Fibroblast of lung (primary cell): ENCODE measurements around the gene SLC4A2. TPM values are rescaled to one million over a fixed set of nuclear protein-coding genes. Genes with fewer than 3 reads are reported as not detected.
A peak's percentile ranks its signal among the peaks of the same experiment; 100 is the strongest.

Source experiments
- DNase-seq, 2 donors: peaks; one replicate each; pipeline versions ENCODE4 v3.0.0 to v3.0.0-alpha.2; 2010; ENCODE audit warnings: low read depth in 2 of 2
- H2AFZ ChIP-seq: 2 replicates; pipeline ENCODE4 v1.5.1; 2012; ENCODE audit warnings: low read length, control low read depth, inconsistent platforms
- H3K27ac ChIP-seq: 2 replicates; pipeline ENCODE4 v1.5.1; 2011; ENCODE audit warnings: low read length, control low read depth; ENCODE audit not compliant: insufficient read depth
- H3K27me3 ChIP-seq: 2 replicates; pipeline ENCODE4 v1.5.1; 2011; ENCODE audit warnings: mild to moderate bottlenecking, low read length; ENCODE audit not compliant: control insufficient read depth, insufficient read depth
- H3K36me3 ChIP-seq: 2 replicates; pipeline ENCODE4 v1.5.1; 2011; ENCODE audit warnings: low read length; ENCODE audit not compliant: control insufficient read depth, insufficient read depth
- H3K4me1 ChIP-seq: 2 replicates; pipeline ENCODE4 v1.5.1; 2011; ENCODE audit warnings: low read length; ENCODE audit not compliant: control insufficient read depth, insufficient read depth; ENCODE audit errors: extremely low read depth
- H3K4me2 ChIP-seq: 2 replicates; pipeline ENCODE4 v1.5.1; 2011; ENCODE audit warnings: low read length, control low read depth; ENCODE audit not compliant: insufficient read depth; ENCODE audit errors: extremely low read depth
- H3K4me3 ChIP-seq, 4 experiments: fragments of 200-600 bp in 1 of 4; sonication (generic) in 1 of 4; replicated peaks in 1 of 4; 2 replicates each; pipeline ENCODE4 v1.5.1; 2011 to 2016; ENCODE audit warnings: low read length in 4 of 4, low read depth in 3 of 4, mild to moderate bottlenecking in 3 of 4, control low read depth in 2 of 4, inconsistent platforms in 1 of 4, mixed read lengths in 1 of 4; ENCODE audit not compliant: insufficient read depth in 1 of 4; ENCODE audit errors: control extremely low read depth in 1 of 4
- H3K79me2 ChIP-seq: 2 replicates; pipeline ENCODE4 v1.5.1; 2012; ENCODE audit warnings: mild to moderate bottlenecking, low read length, inconsistent platforms; ENCODE audit not compliant: control insufficient read depth, insufficient read depth
- H3K9ac ChIP-seq: 2 replicates; pipeline ENCODE4 v1.5.1; 2011; ENCODE audit warnings: mild to moderate bottlenecking, low read length, control low read depth; ENCODE audit not compliant: insufficient read depth
- H3K9me3 ChIP-seq: 2 replicates; pipeline ENCODE4 v1.5.1; 2012; ENCODE audit warnings: low read depth, low read length; ENCODE audit not compliant: control insufficient read depth, insufficient read depth
- H4K20me1 ChIP-seq: 2 replicates; pipeline ENCODE4 v1.5.1; 2011; ENCODE audit warnings: low read length; ENCODE audit not compliant: control insufficient read depth, insufficient read depth; ENCODE audit errors: extremely low read depth
- CTCF ChIP-seq, 2 donors: IDR thresholded peaks in 1 of 2; conservative IDR thresholded peaks in 1 of 2; 1 replicate in 1 of 2; 2 replicates in 1 of 2; pipeline ENCODE4 v1.5.1; 2011 to 2012; ENCODE audit warnings: low read length in 2 of 2, control low read depth in 1 of 2, inconsistent platforms in 1 of 2, low read depth in 1 of 2, mild to moderate bottlenecking in 1 of 2
- EZH2 ChIP-seq: IDR thresholded peaks from 2 replicates; pipeline ENCODE4 v1.5.1; 2012; ENCODE audit warnings: low read length, control low read depth, mild to moderate bottlenecking; ENCODE audit errors: missing control alignments
- polyA plus RNA-seq, 2 donors: library from polyadenylated mRNA; depleted of rRNA in 1 of 2; stranded (reverse) in 1 of 2; unstranded in 1 of 2; fragments of >200 nt; gene quantifications; 2 replicates each; pipeline ENCODE4 v1.2.1, GENCODE V29; 2011 to 2012; ENCODE audit warnings: missing spikeins in 1 of 2
- total RNA-seq: library from RNA; depleted of rRNA; stranded (reverse); fragments of >200 nt; gene quantifications from 2 replicates; pipeline ENCODE4 v1.2.1, GENCODE V29; 2014

SLC4A2 gene
- total and polyA plus RNA-seq, 2 donors (not counting 1 experiment from before 2014, with no cell fraction given) = 30.5 to 61.8 TPM

GRCh38 chr7:151046603-151047573 lies 12.5 kb upstream of the SLC4A2 start:
- Histone ChIP-seq H3K27ac (no peak overlapping the region), H3K4me1 (peaks cover 8% of the 10 kb centered on the region), H2AFZ (no peak overlapping the region), H3K9ac (no peak overlapping the region), H3K4me3 (no peak overlapping the region), H3K27me3 (no peaks in the 10 kb centered on the region), H3K4me2 (no peak overlapping the region), H3K79me2 (no peaks in the 10 kb centered on the region), H3K36me3 (peaks cover 2% of the 10 kb centered on the region), H4K20me1 (no peaks in the 10 kb centered on the region), H3K9me3 (no peaks in the 10 kb centered on the region)
- TF ChIP-seq CTCF (conservative IDR thresholded peaks at IDR 0.05 in 1 of 2, IDR thresholded peaks at IDR 0.05 in 1 of 2; ENCODE audit: low read depth in 1 of 2, low read length in 2 of 2) (no peak), EZH2 (no peak)
- peak; percentile 74 to 95 for DNase-seq

GRCh38 chr7:151047976-151048815 lies 11.2 kb upstream of the SLC4A2 start, which contains the start of gene ASIC3:
ASIC3 (plus strand) TSS chr7:151048531; CDS start chr7:151048886, 355 bp downstream.
- no peak within 1 kb of the TSS for H3K9ac ChIP-seq
- H3K27ac ChIP-seq = no peak within 1 kb of the TSS
- no peak within 1 kb of the TSS for H3K4me3 ChIP-seq
- H3K4me2 ChIP-seq = no peak within 1 kb of the TSS
- no peaks in the 10 kb centered on the region for H3K79me2 ChIP-seq
- peaks cover 2% of the 10 kb centered on the region for H3K36me3 ChIP-seq
- peaks cover 8% of the 10 kb centered on the region for H3K4me1 ChIP-seq
- no peak within 1 kb of the TSS for H2AFZ ChIP-seq
- no peaks in the 10 kb centered on the region for H4K20me1 ChIP-seq
- no peaks in the 10 kb centered on the region for H3K9me3 ChIP-seq
- no peaks in the 10 kb centered on the region for H3K27me3 ChIP-seq
- no peak for DNase-seq
- TF ChIP-seq CTCF (conservative IDR thresholded peaks at IDR 0.05 in 1 of 2, IDR thresholded peaks at IDR 0.05 in 1 of 2; ENCODE audit: low read depth in 1 of 2, low read length in 2 of 2) = no peak
- TF ChIP-seq EZH2 = no peak

GRCh38 chr7:151048911-151049463 lies 10.4 kb upstream of the SLC4A2 start:
- Histone ChIP-seq H2AFZ (no peak overlapping the region), H3K4me1 (peaks cover 8% of the 10 kb centered on the region), H3K36me3 (peaks cover 2% of the 10 kb centered on the region), H3K27ac (no peak overlapping the region), H3K9me3 (no peaks in the 10 kb centered on the region), H3K4me2 (no peak overlapping the region), H3K27me3 (no peaks in the 10 kb centered on the region), H4K20me1 (no peaks in the 10 kb centered on the region), H3K4me3 (no peak overlapping the region), H3K9ac (no peak overlapping the region), H3K79me2 (no peaks in the 10 kb centered on the region)
- TF ChIP-seq CTCF (conservative IDR thresholded peaks at IDR 0.05 in 1 of 2, IDR thresholded peaks at IDR 0.05 in 1 of 2; ENCODE audit: low read depth in 1 of 2, low read length in 2 of 2) = no peak
- no peak for TF ChIP-seq EZH2
- DNase-seq = no peak
